OCI-LY7 (cell line): ENCODE data around the gene GOLGA6B. TPM values are rescaled to one million over a fixed set of nuclear protein-coding genes. Genes with fewer than 3 reads are reported as not detected.

Experiments
- BruUV-seq: library from RNA; stranded (reverse); fragments of 400-500 nt; replicated peaks from 2 replicates; lab custom pipeline; 2021; lab: Mats Ljungman, UMichigan
- CTCF ChIA-PET: fragments of 300-600 bp; sonication (Branson Sonifier 250); formaldehyde crosslinking; loops from one replicate; lab custom pipeline; 2022; ENCODE audit warnings: antibody characterized with exemption; ENCODE audit not compliant: unreplicated experiment; lab: Charles Lee
- POLR2A ChIA-PET: fragments of 300-600 bp; sonication (Branson Sonifier 250); formaldehyde crosslinking; loops from one replicate; lab custom pipeline; 2022; ENCODE audit warnings: antibody characterized with exemption; lab: Charles Lee
- DNase-seq: peaks from one replicate; pipeline ENCODE4 v3.0.0-alpha.2; 2015; ENCODE audit warnings: low spot score
- H2AFZ ChIP-seq: fragments of 200-600 bp; sonication (generic), shearing (Covaris generic); 2 replicates; pipeline ENCODE4 v1.6.1; 2014; ENCODE audit warnings: mild to moderate bottlenecking, antibody characterized with exemption, low read length, moderate library complexity
- H3K27ac ChIP-seq: fragments of 200-600 bp; sonication (generic); 2 replicates; pipeline ENCODE4 v1.5.1; 2014; ENCODE audit warnings: mixed run types, low read depth, mild to moderate bottlenecking, moderate library complexity, low read length, inconsistent platforms; ENCODE audit not compliant: poor library complexity, severe bottlenecking
- H3K36me3 ChIP-seq: fragments of 200-600 bp; sonication (generic); 2 replicates; pipeline ENCODE4 v1.6.1; 2014; ENCODE audit warnings: mild to moderate bottlenecking, antibody characterized with exemption, low read length, moderate library complexity, mixed read lengths; ENCODE audit not compliant: insufficient read depth
- H3K4me1 ChIP-seq: fragments of 200-600 bp; sonication (generic); 2 replicates; pipeline ENCODE4 v1.5.1; 2014; ENCODE audit warnings: mild to moderate bottlenecking, low read length; ENCODE audit not compliant: insufficient read depth, poor library complexity, severe bottlenecking
- H3K4me2 ChIP-seq: fragments of 200-600 bp; sonication (generic); 2 replicates; pipeline ENCODE4 v1.6.1; 2014; ENCODE audit warnings: mild to moderate bottlenecking, low read length
- H3K4me3 ChIP-seq: fragments of 200-600 bp; sonication (generic); 2 replicates; pipeline ENCODE4 v1.5.1; 2014; ENCODE audit warnings: mild to moderate bottlenecking, low read depth, low read length; ENCODE audit not compliant: poor library complexity, severe bottlenecking
- H3K79me2 ChIP-seq: fragments of 200-600 bp; sonication (generic); 2 replicates; pipeline ENCODE4 v1.6.1; 2016; ENCODE audit warnings: low read depth, mild to moderate bottlenecking, low read length, moderate library complexity, mixed read lengths; ENCODE audit not compliant: insufficient read depth
- H3K9me2 ChIP-seq: fragments of 200-600 bp; sonication (generic); 2 replicates; pipeline ENCODE4 v1.6.1; 2016; ENCODE audit warnings: mild to moderate bottlenecking, low read length, mixed read lengths; ENCODE audit not compliant: insufficient read depth
- H3K9me3 ChIP-seq: fragments of 200-600 bp; sonication (generic); 2 replicates; pipeline ENCODE4 v1.6.1; 2014; ENCODE audit warnings: mild to moderate bottlenecking, mixed run types, low read length, mixed read lengths
- H4K20me1 ChIP-seq: fragments of 200-600 bp; sonication (generic); 2 replicates; pipeline ENCODE4 v1.6.1; 2014; ENCODE audit warnings: mild to moderate bottlenecking, antibody characterized with exemption, low read length, moderate library complexity, mixed read lengths; ENCODE audit not compliant: insufficient read depth
- EZH2phosphoT487 ChIP-seq: fragments of 200-600 bp; sonication (generic); IDR thresholded peaks from 2 replicates; pipeline ENCODE4 v1.6.1; 2018; ENCODE audit warnings: low read depth, borderline replicate concordance, mild to moderate bottlenecking, mixed run types, antibody characterized with exemption, low read length, moderate library complexity, mixed read lengths
- intact Hi-C: fragments of 100-400 bp; cut with micrococcal nuclease; formaldehyde crosslinking; loops from one replicate; pipeline ENCODE4 v1.10.0; 2022; ENCODE audit not compliant: unreplicated experiment
- total RNA-seq, 2 experiments: library from RNA; depleted of rRNA in 1 of 2; stranded (reverse); fragments of >200 nt in 1 of 2; shearing (Covaris generic) in 1 of 2; gene quantifications; 2 replicates each; pipeline ENCODE4 v1.2.3, GENCODE V29; 2014 to 2022
- TF ChIP-seq, protein P1 (sequence below): fragments of 200-600 bp; sonication (generic); conservative IDR thresholded peaks from 2 replicates; pipeline ENCODE4 v1.5.1; 2014; ENCODE audit warnings: mild to moderate bottlenecking, antibody characterized with exemption, low read length, moderate library complexity, mixed read lengths

GOLGA6B gene
- total RNA-seq, 2 experiments from 2014 or later: not detected

DNA sequence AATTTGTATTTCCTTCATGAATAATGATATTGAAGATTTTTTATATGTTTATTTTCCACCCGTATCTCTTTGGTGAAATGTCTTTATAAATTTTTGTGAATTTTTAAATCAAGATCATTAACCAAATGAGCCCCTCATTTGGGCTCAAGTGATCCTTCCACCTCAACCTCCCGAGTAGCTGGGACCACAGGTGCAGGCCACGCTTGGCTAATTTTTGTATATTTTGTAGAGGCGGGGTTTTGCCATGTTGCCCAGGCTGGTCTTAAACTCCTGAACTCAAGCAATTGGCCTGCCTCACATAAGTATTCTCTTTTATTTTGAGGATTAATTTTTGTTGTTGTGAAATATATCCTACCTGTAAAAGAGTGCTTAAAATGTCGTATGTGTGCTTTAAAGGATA, 36.4 kb downstream of the GOLGA6B start:
- intact Hi-C loops: loop anchor here (5.0 kb wide), 1 partner anchor 91 kb away; the partner anchor contains the start of gene ADPGK
- Histone ChIP-seq H3K4me1 (peaks cover 40% of the 10 kb centered on the region), H3K27ac (peak overlapping the region; percentile 73), H3K36me3 (no peaks in the 10 kb centered on the region), H4K20me1 (no peaks in the 10 kb centered on the region), H3K9me3 (no peaks in the 10 kb centered on the region; the same call in 1 of the 2 replicates), H2AFZ (peak overlapping the region; percentile 76; the same call in 1 of the 2 replicates), H3K9me2 (no peaks in the 10 kb centered on the region), H3K4me3 (peak overlapping the region; percentile 45), H3K79me2 (peaks cover 25% of the 10 kb centered on the region; the same call in 1 of the 2 replicates), H3K4me2 (peak overlapping the region; percentile 67)
- DNase-seq: peak; percentile 63
- no TSS peak for BruUV-seq
- TF ChIP-seq EZH2phosphoT487: no peak
- TF ChIP-seq, protein P1, sequence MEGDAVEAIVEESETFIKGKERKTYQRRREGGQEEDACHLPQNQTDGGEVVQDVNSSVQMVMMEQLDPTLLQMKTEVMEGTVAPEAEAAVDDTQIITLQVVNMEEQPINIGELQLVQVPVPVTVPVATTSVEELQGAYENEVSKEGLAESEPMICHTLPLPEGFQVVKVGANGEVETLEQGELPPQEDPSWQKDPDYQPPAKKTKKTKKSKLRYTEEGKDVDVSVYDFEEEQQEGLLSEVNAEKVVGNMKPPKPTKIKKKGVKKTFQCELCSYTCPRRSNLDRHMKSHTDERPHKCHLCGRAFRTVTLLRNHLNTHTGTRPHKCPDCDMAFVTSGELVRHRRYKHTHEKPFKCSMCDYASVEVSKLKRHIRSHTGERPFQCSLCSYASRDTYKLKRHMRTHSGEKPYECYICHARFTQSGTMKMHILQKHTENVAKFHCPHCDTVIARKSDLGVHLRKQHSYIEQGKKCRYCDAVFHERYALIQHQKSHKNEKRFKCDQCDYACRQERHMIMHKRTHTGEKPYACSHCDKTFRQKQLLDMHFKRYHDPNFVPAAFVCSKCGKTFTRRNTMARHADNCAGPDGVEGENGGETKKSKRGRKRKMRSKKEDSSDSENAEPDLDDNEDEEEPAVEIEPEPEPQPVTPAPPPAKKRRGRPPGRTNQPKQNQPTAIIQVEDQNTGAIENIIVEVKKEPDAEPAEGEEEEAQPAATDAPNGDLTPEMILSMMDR: no peak
- ChIA-PET POLR2A (no interaction called here), CTCF (no interaction called here)

DNA sequence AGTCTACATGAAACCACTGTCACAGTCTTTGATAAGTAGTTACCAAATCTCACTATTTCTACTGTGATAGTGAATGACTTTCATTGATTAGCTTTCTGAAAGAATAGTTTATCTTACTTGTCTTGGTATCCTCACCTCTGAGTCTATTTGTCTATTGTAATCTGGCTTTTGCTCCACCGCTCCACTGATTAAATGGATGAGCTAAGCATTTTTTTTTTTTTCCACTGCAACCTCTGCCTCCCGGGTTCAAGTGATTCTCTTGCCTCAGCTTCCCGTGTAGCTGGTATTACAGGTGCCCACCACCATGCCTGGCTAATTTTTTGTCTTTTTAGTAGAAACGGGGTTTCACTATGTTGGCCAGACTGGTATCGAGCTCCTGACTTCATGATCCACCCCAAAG, 44.4 kb downstream of the GOLGA6B start:
- H3K4me1 ChIP-seq: no peaks in the 10 kb centered on the region
- H3K4me3 ChIP-seq: no peak overlapping the region
- no peaks in the 10 kb centered on the region for H3K36me3 ChIP-seq
- no peaks in the 10 kb centered on the region for H3K9me3 ChIP-seq
- no TSS peak for BruUV-seq
- no peak overlapping the region for H2AFZ ChIP-seq
- no peak for DNase-seq
- H3K79me2 ChIP-seq: no peaks in the 10 kb centered on the region
- POLR2A ChIA-PET: no interaction called here
- no peaks in the 10 kb centered on the region for H4K20me1 ChIP-seq
- no peak for TF ChIP-seq EZH2phosphoT487
- TF ChIP-seq, protein P1: no peak
- H3K27ac ChIP-seq: no peak overlapping the region
- CTCF ChIA-PET: no interaction called here
- H3K4me2 ChIP-seq: no peak overlapping the region
- intact Hi-C loops: no loop called here
- H3K9me2 ChIP-seq: no peaks in the 10 kb centered on the region

DNA sequence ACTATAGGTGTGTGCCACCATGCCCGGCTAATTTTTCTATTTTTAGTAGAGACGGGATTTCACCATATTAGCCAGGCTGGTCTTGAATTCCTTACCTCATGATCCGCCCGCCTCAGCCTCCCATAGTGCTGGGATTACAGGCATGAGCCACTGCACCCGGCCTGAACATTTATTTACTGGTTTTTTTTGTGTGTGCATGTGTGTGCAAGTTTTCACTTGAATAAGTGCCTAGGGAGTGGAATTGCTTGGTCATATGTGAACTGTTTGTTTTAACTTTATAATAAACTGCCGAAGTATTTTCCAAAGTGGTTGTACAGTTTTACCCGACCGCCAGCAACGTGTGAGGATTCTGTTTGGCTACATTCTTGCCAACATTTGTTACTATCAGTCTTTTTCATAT, 45.6 kb downstream of the GOLGA6B start:
- DNase-seq: no peak
- Histone ChIP-seq H4K20me1 (no peaks in the 10 kb centered on the region), H3K4me1 (no peaks in the 10 kb centered on the region), H3K27ac (no peak overlapping the region), H3K4me3 (no peak overlapping the region), H3K4me2 (no peak overlapping the region), H3K36me3 (no peaks in the 10 kb centered on the region), H3K9me3 (no peaks in the 10 kb centered on the region), H3K9me2 (no peaks in the 10 kb centered on the region), H3K79me2 (no peaks in the 10 kb centered on the region), H2AFZ (no peak overlapping the region)
- intact Hi-C loops: no loop called here
- BruUV-seq: no TSS peak
- ChIA-PET CTCF (no interaction called here), POLR2A (no interaction called here)
- TF ChIP-seq, protein P1: no peak
- no peak for TF ChIP-seq EZH2phosphoT487
